HEK293 (cell line): ENCODE data around the gene PTPRR.

Experiments
- CTCF ChIP-seq: fragments of 450-650 bp; formaldehyde crosslinking; IDR thresholded peaks from 2 replicates; pipeline ENCODE4 v1.5.1; 2016; ENCODE audit warnings: missing biosample characterization, missing genetic modification characterization
- PBX3 ChIP-seq: sonication (generic); formaldehyde crosslinking; IDR thresholded peaks from 2 replicates; pipeline ENCODE4 v1.8.1; 2022; ENCODE audit warnings: mild to moderate bottlenecking, moderate library complexity, missing genetic modification reagents
- REST ChIP-seq: fragments of 450-650 bp; formaldehyde crosslinking; IDR thresholded peaks from 2 replicates; pipeline ENCODE4 v1.5.1; 2016; ENCODE audit warnings: missing biosample characterization, missing genetic modification characterization
- ZBTB11 ChIP-seq: fragments of 450-650 bp; formaldehyde crosslinking; conservative IDR thresholded peaks from 2 replicates; pipeline ENCODE4 v1.5.1; 2016; ENCODE audit warnings: low read depth, missing biosample characterization, missing genetic modification characterization
- ZNF548 ChIP-seq: fragments of 450-650 bp; formaldehyde crosslinking; IDR thresholded peaks from 2 replicates; pipeline ENCODE4 v1.5.1; 2016; ENCODE audit warnings: missing biosample characterization, missing genetic modification characterization
- ZNF776 ChIP-seq: fragments of 450-650 bp; formaldehyde crosslinking; IDR thresholded peaks from 2 replicates; pipeline ENCODE4 v1.5.0; 2017; ENCODE audit warnings: missing biosample characterization, missing genetic modification characterization, borderline replicate concordance
- ZNF792 ChIP-seq: fragments of 450-650 bp; formaldehyde crosslinking; IDR thresholded peaks from 2 replicates; pipeline ENCODE4 v1.5.1; 2016; ENCODE audit warnings: missing biosample characterization, missing genetic modification characterization

- TF ChIP-seq CTCF (tag by site-specific recombination) (no peak), ZNF792 (tag by site-specific recombination) (no peak), PBX3 (CRISPR knock-in tag) (no peak), REST (tag by site-specific recombination) (no peak), ZBTB11 (tag by site-specific recombination) (no peak), ZNF776 (tag by site-specific recombination) (no peak), ZNF548 (tag by site-specific recombination) (no peak)
Observed at GRCh38 chr12:70910666-70911065, 9.9 kb downstream of the PTPRR start.
